ENCODE data around the gene FMN1. TPM values are rescaled to one million over a fixed set of nuclear protein-coding genes. Genes with fewer than 3 reads are reported as not detected.

The FMN1 gene
- total RNA-seq, 1 experiment from 2014 or later = 11.5 TPM

DNA sequence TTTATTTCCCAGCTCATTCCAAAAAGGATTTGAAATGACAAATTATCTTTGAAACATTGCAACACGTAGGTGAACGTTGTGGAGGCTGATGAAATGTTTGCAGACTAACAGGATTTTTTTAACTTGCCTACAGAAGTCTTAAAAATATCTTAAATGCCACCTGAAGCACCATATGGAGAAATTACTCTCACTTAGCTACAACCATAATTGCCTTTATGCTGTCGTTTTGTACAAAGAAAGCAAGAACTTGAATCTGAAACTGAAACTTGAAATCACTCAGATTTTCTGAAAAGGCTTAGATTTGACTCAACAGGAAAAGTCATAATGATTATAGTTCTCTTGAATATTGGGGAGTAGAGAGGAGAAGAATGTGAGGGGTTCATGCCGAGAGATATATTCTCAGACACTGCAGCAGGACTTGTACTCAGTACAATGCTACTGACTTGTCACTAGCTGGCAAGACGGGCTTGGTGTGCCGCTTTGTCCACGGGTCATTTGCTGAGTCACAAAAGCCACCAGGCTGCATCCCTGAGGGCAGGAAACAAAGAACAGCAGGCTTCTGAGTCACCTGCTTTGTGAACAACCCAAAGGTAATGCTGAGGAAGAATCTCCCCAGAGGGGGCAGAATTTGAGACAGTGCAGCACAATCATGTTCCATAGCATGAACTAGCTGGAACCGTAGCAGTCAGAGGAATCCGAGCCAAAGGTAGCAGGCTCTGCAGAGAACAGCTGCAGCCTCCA is 7.1 kb upstream of the FMN1 start:
- DNase-seq (ENCODE audit: low spot score) = peak; percentile 91

DNA sequence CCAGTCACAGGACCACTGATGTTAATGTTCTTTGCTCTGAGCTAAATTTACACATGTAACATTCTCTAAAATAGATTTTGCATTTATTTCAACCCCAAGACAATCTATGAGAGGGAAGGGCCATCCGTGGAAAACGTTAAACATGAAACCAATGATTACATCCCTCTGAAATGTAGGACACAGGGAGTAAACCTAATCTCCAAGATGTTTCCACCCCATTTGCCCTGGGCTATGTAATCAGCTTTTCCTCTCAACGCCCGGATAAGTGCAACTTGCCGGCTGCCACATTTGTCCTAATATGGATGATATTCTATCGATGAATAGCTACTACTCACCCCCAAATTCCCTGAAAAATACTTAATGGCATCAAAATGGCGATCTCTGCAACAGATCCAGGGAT is 6.4 kb upstream of the FMN1 start:
- no peak for DNase-seq (ENCODE audit: low spot score)

DNA sequence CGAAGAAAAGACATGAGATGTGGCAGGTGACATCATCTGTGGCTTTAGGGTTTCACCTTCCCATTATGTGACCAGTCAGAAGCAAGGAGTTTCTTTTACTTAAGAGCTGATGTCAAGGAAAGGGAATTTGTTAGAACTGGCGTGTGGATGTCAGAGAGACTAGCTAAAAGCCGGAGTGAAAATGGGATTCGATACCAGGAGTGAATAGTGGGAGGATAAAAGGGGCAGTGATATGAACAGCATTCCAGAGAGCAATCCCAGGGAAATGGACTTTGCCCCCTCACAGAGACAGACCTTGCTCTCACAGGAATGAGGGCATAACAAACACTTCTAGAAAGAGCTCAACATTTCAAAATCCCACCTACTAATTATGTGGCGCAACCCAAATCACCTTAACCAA is 5.9 kb upstream of the FMN1 start:
- peak; percentile 26 for DNase-seq (ENCODE audit: low spot score)

DNA sequence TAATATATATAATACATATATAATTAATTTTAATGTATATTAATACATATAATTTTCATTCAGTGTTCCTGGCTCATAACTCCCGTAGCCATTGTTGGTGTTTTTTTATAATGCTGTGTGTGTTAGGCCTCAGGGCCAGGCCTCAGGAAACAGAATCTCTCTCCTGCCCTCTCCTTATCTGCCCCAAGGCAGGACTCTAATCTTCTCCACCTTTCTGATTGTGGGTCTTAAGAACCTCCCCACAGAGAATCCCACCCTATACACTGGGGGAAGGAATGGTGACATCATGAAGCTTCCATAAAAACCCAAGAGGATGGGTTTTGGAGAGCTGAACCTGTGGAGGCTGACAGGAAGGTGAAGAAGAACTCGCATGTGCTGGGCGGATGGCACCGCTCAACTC is 4.0 kb upstream of the FMN1 start:
- no peak for DNase-seq (ENCODE audit: low spot score)

DNA sequence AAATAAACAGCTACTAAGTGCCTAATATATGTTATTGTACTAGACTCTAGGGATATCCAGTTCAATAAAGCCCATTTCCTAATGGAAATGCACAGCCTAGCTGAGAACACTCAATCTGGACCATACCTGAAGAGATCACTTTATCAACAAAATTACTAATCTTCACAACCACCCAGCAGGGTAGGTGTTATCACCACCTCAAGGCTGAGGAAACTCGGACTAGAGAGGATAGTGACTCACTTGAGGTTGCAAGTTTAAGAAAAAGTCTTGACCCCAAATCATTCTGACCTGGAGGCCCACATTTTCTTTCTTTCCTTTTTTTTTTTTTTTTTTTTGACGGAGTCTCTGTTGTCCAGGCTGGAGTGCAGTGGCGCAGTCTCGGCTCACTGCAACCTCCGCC is 3.1 kb upstream of the FMN1 start:
- DNase-seq (ENCODE audit: low spot score) = no peak

DNA sequence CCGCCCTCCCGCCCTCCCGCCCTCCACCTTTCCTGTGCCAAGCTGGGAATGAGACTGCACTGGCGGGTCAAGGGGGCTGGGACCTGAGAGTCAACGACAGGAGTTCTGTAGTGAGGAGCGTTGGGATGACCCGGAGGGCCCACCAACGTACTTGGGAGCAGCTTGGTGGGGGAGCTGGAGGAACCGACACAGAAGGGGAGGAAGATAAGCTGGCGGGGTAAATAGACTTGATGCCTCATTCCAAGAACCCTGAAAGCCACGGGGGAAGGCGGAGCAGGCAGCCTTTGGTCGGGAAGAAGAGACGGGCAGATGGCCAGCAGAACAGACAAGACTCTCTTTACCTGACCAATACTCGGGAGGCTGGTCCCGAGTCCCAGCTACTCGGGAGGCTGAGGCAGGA is 277 bp downstream of the FMN1 start:
- no peak for DNase-seq (ENCODE audit: low spot score)

DNA sequence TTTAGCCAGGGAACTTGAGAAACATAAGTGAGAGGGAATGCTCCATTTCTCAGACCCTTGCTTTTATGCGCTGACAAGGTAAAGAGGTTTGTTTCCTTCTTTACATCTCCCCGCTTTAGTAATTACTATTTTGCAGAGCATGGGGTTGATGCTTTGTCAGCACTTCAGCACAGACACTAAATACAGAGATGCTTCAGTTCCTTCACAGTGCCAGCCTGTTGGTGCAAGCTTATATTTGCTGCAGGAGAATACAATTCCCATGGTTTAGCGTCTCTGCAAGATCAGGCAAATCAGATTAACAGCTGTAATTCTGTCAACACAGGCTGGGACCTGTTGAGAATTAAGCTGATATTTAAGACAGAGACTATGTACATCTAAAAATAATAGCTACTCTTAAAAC is 2.9 kb downstream of the FMN1 start:
- no peak for DNase-seq (ENCODE audit: low spot score)

DNA sequence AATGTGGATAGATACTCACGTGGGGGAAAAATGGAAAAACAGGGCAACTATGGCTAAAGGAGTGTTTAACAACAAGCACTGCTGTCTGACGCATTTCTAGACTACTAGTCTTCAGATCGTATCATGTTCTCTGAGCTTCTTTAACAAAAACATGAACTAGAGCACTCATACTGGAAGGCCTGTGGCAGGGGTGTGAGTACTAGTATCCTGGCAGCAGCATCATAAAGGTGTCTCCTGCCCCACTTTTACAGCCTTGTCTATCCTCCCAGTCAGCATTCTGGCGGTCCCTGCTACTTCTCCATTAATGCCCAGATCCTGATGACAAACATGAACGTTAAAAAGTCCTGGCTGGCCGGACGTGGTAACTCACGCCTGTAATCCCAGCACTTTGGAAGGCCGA is 4.0 kb downstream of the FMN1 start:
- no peak for DNase-seq (ENCODE audit: low spot score)

DNA sequence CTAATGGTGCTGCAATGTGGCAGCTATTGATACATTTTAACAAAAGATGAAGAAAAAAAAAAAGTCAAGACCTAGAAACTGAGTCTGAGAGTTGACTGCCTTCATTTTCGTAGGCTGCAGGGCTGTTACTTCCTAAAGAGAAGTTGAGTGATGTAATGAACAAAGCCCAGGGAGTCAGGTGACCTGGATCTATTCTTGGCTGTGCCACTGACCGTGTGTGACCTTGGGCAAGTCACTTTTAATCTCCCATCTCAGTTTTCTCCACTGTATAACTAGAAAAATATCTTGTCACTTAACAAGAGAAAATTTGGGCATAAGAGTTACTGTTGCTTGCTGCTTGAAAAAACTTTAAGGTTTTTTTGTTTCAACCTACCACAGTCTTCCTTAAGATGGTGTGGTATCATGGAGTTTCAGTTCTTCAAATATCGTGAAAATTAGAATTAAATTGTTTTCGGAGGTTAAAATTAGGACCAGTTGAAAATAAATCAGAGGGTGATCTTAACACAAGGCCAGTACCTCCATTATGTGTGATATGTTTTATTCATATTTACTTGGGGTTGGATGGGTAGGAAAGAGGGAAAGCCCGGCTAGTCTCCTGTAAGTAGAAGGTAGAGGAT is 5.8 kb downstream of the FMN1 start:
- no peak for DNase-seq (ENCODE audit: low spot score)

DNA sequence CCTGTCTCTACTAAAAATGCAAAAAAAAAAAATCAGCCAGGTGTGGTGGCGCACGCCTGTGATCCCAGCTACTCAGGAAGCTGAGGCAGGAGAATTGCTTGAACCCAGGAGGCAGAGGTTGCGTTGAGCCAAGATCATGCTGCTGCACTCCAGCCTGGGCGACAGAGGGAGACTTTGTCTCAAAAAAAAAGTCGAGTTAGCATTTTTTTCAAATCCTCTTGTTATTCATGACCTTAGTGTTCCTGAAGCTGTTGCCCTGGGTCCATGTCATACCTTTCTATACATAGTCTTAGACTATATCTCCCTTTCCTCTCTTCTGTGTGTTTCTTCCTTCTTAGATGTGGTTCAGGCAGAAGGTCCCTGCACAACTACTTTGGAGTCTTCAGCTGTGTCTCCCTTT is 6.4 kb downstream of the FMN1 start:
- peak; percentile 6 for DNase-seq (ENCODE audit: low spot score)

DNA sequence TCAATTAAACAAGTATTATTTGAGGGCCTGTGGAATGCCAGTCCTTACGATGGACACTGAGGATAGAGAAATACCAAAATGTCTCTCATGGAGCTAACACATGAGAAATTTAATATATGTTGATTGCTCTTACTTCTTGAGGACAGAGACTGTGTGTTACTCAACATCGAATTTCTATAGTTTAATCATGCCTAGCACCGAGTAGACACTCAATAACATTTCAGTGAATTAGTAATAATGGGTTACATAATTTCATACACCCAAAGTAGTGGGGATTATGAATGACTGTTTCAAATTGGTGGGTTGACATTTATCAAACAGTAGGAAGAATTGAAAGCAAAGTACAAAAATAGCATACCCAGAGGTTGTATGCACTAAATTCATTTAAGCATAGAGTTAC is 11.2 kb downstream of the FMN1 start:
- DNase-seq (ENCODE audit: low spot score) = no peak

DNA sequence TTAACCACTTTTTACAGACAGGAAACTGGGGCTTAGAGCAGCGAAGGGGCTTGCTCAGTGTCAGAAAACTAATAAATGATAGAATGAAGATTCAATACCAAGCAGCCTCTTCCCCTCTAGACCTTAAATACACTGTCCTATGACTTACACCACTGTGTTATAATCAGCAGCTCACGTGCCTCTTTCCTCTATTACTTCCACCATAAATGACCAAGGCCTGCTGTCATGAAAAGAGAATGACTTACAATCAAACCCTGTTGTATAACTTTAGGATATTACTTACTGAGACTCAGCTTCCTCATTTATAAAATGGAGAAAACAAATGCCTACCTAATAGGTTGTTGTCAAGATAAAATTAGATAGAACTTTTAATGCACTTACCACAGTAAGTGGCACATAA is 11.6 kb downstream of the FMN1 start:
- no peak for DNase-seq (ENCODE audit: low spot score)

DNA sequence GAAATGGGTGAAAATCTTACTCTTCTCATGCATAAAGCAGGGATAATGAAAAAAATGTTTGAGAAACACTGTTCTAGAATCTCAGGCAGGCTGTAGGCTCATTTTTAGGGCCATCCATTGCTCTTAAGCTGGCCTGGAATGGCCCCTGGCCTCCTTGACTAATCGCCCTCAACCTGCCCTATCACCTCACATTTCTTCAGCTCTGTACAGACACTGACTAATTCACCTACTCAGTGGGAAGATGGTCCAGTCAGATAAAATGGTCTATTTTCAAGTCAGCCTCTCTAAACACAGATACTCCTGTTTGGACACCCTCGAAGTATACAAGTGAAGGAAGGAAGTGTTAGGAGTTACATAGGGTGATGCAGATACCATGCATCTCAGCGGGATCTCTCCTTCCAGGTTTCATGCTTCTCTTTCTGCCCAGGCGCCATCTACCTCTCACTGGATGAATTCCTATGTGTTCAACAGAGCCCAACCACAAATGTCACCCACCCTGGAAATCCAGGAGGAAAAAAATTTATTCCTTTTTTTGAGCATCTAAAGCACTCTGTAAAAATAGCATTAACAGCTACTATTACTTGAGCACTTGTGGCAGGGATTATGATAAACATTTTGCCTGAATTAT is 12.1 kb downstream of the FMN1 start:
- DNase-seq (ENCODE audit: low spot score) = no peak

DNA sequence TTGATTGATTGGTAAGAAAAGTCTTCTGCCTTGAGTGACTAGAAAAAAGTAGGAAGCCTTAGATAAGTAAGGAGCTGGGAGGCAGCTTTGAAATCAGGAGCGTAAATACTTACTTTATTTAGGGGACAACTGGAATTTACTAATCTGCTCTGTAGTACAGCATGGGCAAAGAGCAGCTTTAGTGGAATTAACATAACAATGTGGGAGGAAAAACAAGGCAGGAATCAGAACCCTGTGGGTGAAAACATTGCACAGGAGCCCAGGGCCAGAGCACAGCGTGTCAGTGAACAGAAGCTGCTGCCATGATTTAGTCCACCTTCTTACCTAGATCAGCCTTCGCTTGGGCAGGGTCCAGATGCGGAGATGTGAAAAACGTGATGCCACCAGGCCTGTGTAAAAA is 14.6 kb downstream of the FMN1 start:
- DNase-seq (ENCODE audit: low spot score) = no peak

DNA sequence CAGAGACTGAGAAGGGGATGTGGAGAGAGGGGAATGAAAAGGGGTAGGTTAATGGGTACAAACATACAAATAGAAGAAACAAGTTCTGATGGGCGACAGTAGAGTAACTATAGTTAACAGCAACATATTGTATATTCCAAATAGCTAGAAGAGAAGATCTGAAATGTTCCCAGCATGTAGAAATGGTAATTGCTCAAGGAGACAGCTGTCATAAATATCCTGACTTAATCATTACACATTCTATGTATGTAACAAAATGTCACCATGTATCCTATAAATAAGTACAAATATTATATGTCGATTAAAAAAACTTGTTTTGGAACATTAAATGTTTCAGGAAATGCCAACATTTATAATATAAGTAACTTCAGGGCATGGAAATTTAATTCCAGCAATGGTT is 23.3 kb downstream of the FMN1 start:
- no peak for DNase-seq (ENCODE audit: low spot score)

DNA sequence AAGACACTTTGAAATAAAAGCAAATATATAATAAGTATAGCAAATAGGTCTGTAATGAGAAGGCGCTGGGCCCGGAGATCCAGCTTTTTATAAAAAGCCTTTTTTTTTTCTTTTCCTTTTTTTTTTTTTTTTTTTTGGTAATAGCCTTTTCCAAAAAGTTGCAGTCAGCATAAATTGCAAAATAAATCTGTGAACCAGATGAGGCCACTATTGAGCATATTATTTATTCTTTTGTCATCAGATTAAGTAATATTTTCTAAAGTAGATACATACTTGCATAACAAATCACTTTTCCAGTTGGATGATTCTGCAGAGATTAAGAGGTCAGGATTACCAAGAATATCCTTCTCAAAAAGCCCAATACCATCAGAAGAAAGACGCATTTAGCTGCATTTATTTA is 24.9 kb downstream of the FMN1 start:
- no peak for DNase-seq (ENCODE audit: low spot score)

DNA sequence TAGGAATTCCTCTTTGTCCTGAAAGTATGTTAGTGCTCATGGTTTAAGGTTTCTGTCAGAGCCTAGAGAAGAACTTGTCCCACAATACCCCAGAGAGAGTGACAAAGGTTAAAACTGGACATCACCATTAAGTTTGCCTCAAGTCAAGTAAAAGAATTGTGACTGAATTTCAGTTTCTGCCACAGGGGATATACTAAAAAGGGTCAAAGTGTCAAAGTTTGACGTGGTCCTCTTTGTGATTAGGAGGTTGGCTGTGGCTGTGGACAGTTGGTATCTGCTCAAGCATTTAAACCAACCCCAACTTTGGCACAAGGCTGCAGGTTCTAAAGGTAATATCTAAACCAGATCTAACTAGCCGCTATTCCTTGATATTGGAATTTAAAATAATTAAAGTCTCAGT is 26.1 kb downstream of the FMN1 start:
- DNase-seq (ENCODE audit: low spot score) = no peak

DNA sequence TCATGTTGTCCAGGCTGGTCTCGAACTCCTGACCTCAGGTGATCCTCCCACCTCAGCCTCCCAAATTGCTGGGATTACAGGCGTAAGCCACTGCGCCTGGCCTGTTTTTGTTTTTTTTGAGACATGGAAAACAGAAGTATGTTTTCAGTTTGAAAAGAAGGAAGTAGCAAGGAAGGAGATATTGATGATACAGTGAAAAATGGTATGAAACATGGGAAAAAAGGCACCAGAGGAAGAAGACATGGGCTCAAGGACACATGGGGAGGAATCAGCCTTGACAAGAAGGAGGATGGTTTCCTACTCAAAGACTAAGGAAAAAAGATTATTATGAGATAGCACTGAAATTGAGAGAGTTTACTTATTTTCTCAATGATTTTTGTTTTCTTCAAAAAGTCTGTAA is 30.7 kb downstream of the FMN1 start:
- DNase-seq (ENCODE audit: low spot score) = no peak

DNA sequence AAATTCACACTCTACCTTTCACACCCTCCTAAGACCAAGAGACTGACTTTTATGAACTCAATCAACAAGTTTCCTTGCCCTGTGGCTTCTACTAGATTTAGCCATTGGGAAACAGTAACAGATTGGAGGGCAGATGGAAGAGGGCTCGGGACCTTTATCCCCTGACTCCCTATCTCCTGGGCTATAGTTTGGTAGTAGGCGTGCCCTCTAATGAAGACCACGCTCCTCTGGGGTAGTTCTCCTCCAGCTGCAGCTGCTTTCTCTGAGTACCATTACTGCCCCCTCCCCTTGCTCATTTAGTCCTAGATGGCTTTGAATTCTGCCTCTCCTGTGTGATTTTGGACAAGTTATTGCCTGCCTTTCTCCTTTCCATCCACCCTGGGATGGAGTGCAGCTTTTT is 33.3 kb downstream of the FMN1 start:
- DNase-seq (ENCODE audit: low spot score) = no peak

DNA sequence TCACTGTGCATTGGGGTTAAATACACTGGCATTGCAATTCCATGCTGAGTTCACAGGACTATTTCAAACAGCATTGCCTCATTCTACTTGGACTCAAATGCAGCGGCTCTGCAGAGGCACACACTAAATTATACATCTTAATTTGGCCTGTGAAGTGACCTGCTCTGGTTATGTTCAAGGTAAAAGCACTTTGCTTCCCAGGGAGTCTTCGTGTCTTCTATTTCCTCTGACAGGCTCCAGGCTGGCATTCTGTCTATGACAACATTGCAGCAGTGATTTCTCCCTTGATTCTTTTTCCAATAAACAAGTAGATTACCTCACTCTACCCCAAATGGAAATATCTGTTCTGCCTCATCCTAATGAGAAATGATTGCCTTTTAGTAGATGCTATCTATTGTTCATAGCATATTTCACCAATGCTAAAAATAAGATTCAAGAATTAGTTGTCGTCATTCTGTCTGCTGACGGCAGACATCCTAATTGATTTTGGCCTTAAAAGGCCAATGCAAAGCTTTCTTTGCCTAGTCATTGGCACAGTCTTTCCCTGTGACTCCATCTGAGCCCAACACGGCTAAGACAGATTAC is 33.8 kb downstream of the FMN1 start:
- DNase-seq (ENCODE audit: low spot score) = no peak

DNA sequence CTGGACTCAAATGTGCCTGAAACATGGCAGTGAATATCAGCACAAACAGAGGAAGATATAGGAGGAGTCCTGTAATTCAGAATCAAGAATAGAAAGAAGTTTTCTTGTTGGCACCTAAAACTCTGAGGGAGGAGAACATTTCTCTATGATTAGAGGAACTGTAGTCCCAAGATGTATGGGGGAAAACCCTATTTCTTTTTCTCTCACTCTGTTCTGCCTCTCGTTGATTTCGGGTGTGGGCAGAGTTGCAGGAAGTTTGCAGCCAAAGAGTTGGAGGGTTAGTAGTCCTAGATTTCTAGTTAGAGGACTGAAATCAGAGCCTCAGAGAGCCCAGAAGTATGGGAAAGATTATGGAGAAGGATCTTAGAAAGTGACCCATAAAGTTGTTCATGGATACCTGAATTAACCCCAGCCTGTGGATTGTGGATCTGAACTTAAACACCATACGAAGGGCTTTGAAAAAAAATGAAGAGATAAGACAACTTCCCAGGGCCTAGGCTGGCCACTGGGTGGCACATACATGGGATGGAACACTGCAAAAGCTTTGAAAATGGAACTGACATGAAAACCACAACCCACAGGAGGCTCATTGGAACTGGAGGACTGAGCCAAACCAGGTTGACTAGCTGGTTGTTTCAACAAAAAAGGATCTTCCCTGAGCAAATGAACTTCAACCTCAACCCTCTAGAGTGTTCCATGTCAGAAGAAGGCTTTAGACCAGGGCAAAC is 34.6 kb downstream of the FMN1 start:
- peak; percentile 27 for DNase-seq (ENCODE audit: low spot score)

DNA sequence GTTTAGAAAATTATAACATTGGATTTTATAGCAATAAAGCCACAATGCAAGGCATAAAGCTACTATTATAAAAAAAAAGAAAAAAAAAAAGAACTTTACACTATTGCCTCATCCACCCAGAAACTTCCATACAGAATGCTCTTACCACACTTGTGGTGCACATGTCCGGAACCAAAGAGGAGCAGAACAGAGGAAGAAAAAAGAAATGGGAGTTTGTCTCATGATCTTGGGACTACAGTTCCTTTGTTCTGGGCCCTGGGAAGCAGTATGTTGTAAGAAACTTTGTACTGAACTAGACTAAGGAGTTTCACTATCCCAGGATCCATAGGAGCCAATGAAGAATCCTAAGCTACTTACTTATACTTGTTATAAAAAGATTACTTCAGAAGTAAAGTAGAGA is 36.1 kb downstream of the FMN1 start:
- DNase-seq (ENCODE audit: low spot score) = no peak
